DOHH2 (cell line): ENCODE results near the gene CHCHD3.

ENCODE experiments used
- CTCF ChIP-seq: fragments of 200-600 bp; sonication (generic); IDR thresholded peaks from one replicate; pipeline ENCODE4 v1.5.1; 2014; ENCODE audit warnings: antibody characterized with exemption, mild to moderate bottlenecking, low read depth, low read length; ENCODE audit not compliant: poor library complexity, severe bottlenecking
- EZH2phosphoT487 ChIP-seq: fragments of 200-600 bp; sonication (generic); IDR thresholded peaks from 2 replicates; pipeline ENCODE4 v1.6.1; 2017; ENCODE audit warnings: borderline replicate concordance, mild to moderate bottlenecking, antibody characterized with exemption, low read length, moderate library complexity, mixed read lengths

GRCh38 chr7:133109816-133110215, 27.9 kb upstream of the CHCHD3 start:
- TF ChIP-seq CTCF (no peak), EZH2phosphoT487 (no peak)
